HCT116 (cell line): ENCODE data around the gene ANAPC4. TPM values are rescaled to one million over a fixed set of nuclear protein-coding genes. Genes with fewer than 3 reads are reported as not detected.

Source experiments
- ATAC-seq: fragments of 200-7000 bp; cut with Tn5 transposase; 2 replicates; pipeline ENCODE4 v1.9.1; 2020; ENCODE audit warnings: mild to moderate bottlenecking, moderate library complexity
- BruUV-seq: library from RNA; stranded (reverse); fragments of 400-500 nt; replicated peaks from 2 replicates; lab custom pipeline; 2021; lab: Mats Ljungman, UMichigan
- CTCF ChIA-PET: fragments of 300-600 bp; sonication (Branson Sonifier 250); formaldehyde crosslinking; loops from one replicate; lab custom pipeline; 2021; ENCODE audit warnings: antibody characterized with exemption; lab: Charles Lee
- POLR2A ChIA-PET: fragments of 300-600, 350-600 bp; sonication (Branson Sonifier 250); formaldehyde crosslinking; loops from one replicate; lab custom pipeline; 2021; ENCODE audit warnings: antibody characterized with exemption; lab: Charles Lee
- RAD21 ChIA-PET, 2 experiments: fragments of 300-600 bp; sonication (Branson Sonifier 250); formaldehyde crosslinking; loops; one replicate each; lab custom pipeline; 2023; ENCODE audit warnings: low total read pairs in 2 of 2; ENCODE audit not compliant: uncharacterized antibody in 2 of 2, unreplicated experiment in 2 of 2, low non-redundant PET in 1 of 2; lab: Charles Lee
- DNase-seq: peaks from one replicate; pipeline ENCODE4 v3.0.0-alpha.2; 2010; ENCODE audit warnings: low read depth, low spot score
- H2AFZ ChIP-seq: fragments of 200-600 bp; shearing (Covaris generic), sonication (generic); 2 replicates; pipeline ENCODE4 v1.6.1; 2017; ENCODE audit warnings: low read depth, mixed run types, mixed read lengths, antibody characterized with exemption, low read length; ENCODE audit not compliant: poor library complexity, severe bottlenecking
- H3K27ac ChIP-seq: 2 replicates; pipeline ENCODE4 v1.5.1; 2012; ENCODE audit warnings: low read depth, low read length
- H3K27me3 ChIP-seq: fragments of 200-600 bp; sonication (generic); 2 replicates; pipeline ENCODE4 v1.6.1; 2016; ENCODE audit warnings: mixed run types, low read length, mixed read lengths; ENCODE audit not compliant: insufficient read depth
- H3K36me3 ChIP-seq, 2 experiments: fragments of 200-500 bp in 1 of 2; fragments of 200-600 bp in 1 of 2; sonication (Bioruptor generic) in 1 of 2; sonication (generic) in 1 of 2; 2 replicates each; pipeline versions ENCODE4 v1.5.1 to v1.6.1; 2014 to 2016; ENCODE audit warnings: low read length in 2 of 2, inconsistent platforms in 1 of 2, mixed read lengths in 1 of 2, mixed run types in 1 of 2; ENCODE audit not compliant: insufficient read depth in 2 of 2, control insufficient read depth in 1 of 2
- H3K4me1 ChIP-seq, 2 experiments: fragments of 200-600 bp in 1 of 2; sonication (generic) in 1 of 2; 2 replicates each; pipeline versions ENCODE4 v1.5.1 to v1.6.1; 2012 to 2017; ENCODE audit warnings: low read length in 2 of 2, inconsistent platforms in 1 of 2, mild to moderate bottlenecking in 1 of 2, mixed read lengths in 1 of 2, mixed run types in 1 of 2, moderate library complexity in 1 of 2; ENCODE audit not compliant: insufficient read depth in 2 of 2, control insufficient read depth in 1 of 2
- H3K4me2 ChIP-seq: fragments of 200-600 bp; sonication (generic); 2 replicates; pipeline ENCODE4 v1.6.1; 2017; ENCODE audit warnings: mixed run types, low read length, mixed read lengths
- H3K4me3 ChIP-seq, 2 experiments: fragments of 200-600 bp in 1 of 2; sonication (generic) in 1 of 2; replicated peaks in 1 of 2; 2 replicates each; pipeline ENCODE4 v1.5.1; 2011 to 2016; ENCODE audit warnings: low read length in 2 of 2, control low read depth in 1 of 2, low read depth in 1 of 2, mild to moderate bottlenecking in 1 of 2, mixed read lengths in 1 of 2, mixed run types in 1 of 2
- H3K79me2 ChIP-seq: fragments of 200-600 bp; sonication (generic); 2 replicates; pipeline ENCODE4 v1.6.1; 2017; ENCODE audit warnings: mild to moderate bottlenecking, mixed run types, low read length, moderate library complexity, mixed read lengths; ENCODE audit not compliant: insufficient read depth
- H3K9ac ChIP-seq: fragments of 200-600 bp; sonication (generic); 2 replicates; pipeline ENCODE4 v1.6.1; 2016; ENCODE audit warnings: low read length, mixed read lengths
- H3K9me2 ChIP-seq: fragments of 200-600 bp; sonication (generic), shearing (Covaris generic); 2 replicates; pipeline ENCODE4 v1.6.1; 2017; ENCODE audit warnings: mixed run types, mild to moderate bottlenecking, moderate library complexity; ENCODE audit not compliant: insufficient read depth
- H3K9me3 ChIP-seq, 2 experiments: fragments of 200-500 bp in 1 of 2; fragments of 200-600 bp in 1 of 2; sonication (Bioruptor generic) in 1 of 2; sonication (generic) in 1 of 2; 2 replicates each; pipeline ENCODE4 v1.6.1; 2014 to 2017; ENCODE audit warnings: low read length in 2 of 2, mixed read lengths in 2 of 2, inconsistent platforms in 1 of 2, low read depth in 1 of 2, mild to moderate bottlenecking in 1 of 2, mixed run types in 1 of 2, moderate library complexity in 1 of 2; ENCODE audit not compliant: control insufficient read depth in 1 of 2, insufficient read depth in 1 of 2
- H4K20me1 ChIP-seq: fragments of 200-600 bp; sonication (generic), shearing (Covaris generic); 2 replicates; pipeline ENCODE4 v1.6.1; 2017; ENCODE audit warnings: mixed run types, mild to moderate bottlenecking, moderate library complexity; ENCODE audit not compliant: insufficient read depth
- ATF3 ChIP-seq: IDR thresholded peaks from 2 replicates; pipeline ENCODE4 v1.6.1; 2012
- CBX3 ChIP-seq: IDR thresholded peaks from 2 replicates; pipeline ENCODE4 v1.6.1; 2012; ENCODE audit warnings: low read depth
- CEBPB ChIP-seq: IDR thresholded peaks from 2 replicates; pipeline ENCODE4 v1.6.1; 2012; ENCODE audit warnings: low read depth
- EGR1 ChIP-seq: IDR thresholded peaks from 2 replicates; pipeline ENCODE4 v1.6.1; 2012; ENCODE audit warnings: low read depth
- ELF1 ChIP-seq: IDR thresholded peaks from 2 replicates; pipeline ENCODE4 v1.6.1; 2012; ENCODE audit warnings: low read depth, borderline replicate concordance
- FOSL1 ChIP-seq: IDR thresholded peaks from 2 replicates; pipeline ENCODE4 v1.6.1; 2012; ENCODE audit warnings: low read depth
- RAD21 ChIP-seq: IDR thresholded peaks from 2 replicates; pipeline ENCODE4 v1.6.1; 2012; ENCODE audit warnings: low read depth, mild to moderate bottlenecking
- REST ChIP-seq: IDR thresholded peaks from 2 replicates; pipeline ENCODE4 v1.6.1; 2012; ENCODE audit warnings: low read depth
- SP1 ChIP-seq: IDR thresholded peaks from 2 replicates; pipeline ENCODE4 v1.6.1; 2012; ENCODE audit warnings: low read depth
- SRF ChIP-seq: IDR thresholded peaks from 2 replicates; pipeline ENCODE4 v1.6.1; 2012; ENCODE audit warnings: low read depth
- YY1 ChIP-seq: IDR thresholded peaks from 2 replicates; pipeline ENCODE4 v1.6.1; 2011; ENCODE audit warnings: low read length, low read depth, moderate library complexity, mild to moderate bottlenecking; ENCODE audit not compliant: insufficient replicate concordance; ENCODE audit errors: extremely low read depth
- ZBTB33 ChIP-seq: IDR thresholded peaks from 2 replicates; pipeline ENCODE4 v1.6.1; 2011; ENCODE audit warnings: mild to moderate bottlenecking, low read length, moderate library complexity; ENCODE audit not compliant: insufficient replicate concordance; ENCODE audit errors: extremely low read depth
- ZFX ChIP-seq: fragments of 450-650 bp; IDR thresholded peaks from 2 replicates; pipeline ENCODE4 v1.6.1; 2017
- intact Hi-C: fragments of 100-400 bp; cut with micrococcal nuclease; formaldehyde crosslinking; loops from 2 replicates; pipeline ENCODE4 v1.10.0; 2022
- total RNA-seq: library from RNA; stranded (reverse); gene quantifications from one replicate; pipeline ENCODE4 v1.2.1, GENCODE V29; 2021; ENCODE audit not compliant: unreplicated experiment

The ANAPC4 gene
- total RNA-seq, 1 experiment from 2014 or later = 29.2 TPM

GRCh38 chr4:25343671-25344070 is 33.4 kb upstream of the ANAPC4 start (continued):
- TF ChIP-seq SRF (no peak), ZFX (no peak), ATF3 (no peak), YY1 (no peak), SP1 (no peak), EGR1 (no peak), RAD21 (no peak), ELF1 (no peak)
- TF ChIP-seq, all 23 proteins: peak for 0

- CTCF ChIA-PET = interaction anchor here (1.1 kb wide), 1 partner anchor 33 kb away, joined by 5 read pairs; the partner anchor contains the start of gene ZCCHC4
- H3K4me1 ChIP-seq = 0 out of 4 replicates have a peak, but pooled peaks cover 0 to 2% of the 10 kb centered on the region in 2 experiments
- no peak overlapping the region for H3K27ac ChIP-seq
- H4K20me1 ChIP-seq = no peaks in the 10 kb centered on the region
- no peaks in the 10 kb centered on the region for H3K9me3 ChIP-seq
- H3K9me2 ChIP-seq = no peaks in the 10 kb centered on the region
- POLR2A ChIA-PET = no interaction called here
- RAD21 ChIA-PET = no interaction called here
- 0 out of 2 replicates have a peak, but pooled peaks cover 7% of the 10 kb centered on the region for H3K79me2 ChIP-seq
- TF ChIP-seq CBX3 (no peak), CEBPB (no peak), SRF (no peak), RAD21 (no peak), FOSL1 (no peak), YY1 (no peak), REST (no peak), ZBTB33 (no peak)
- intact Hi-C loops = no loop called here
- H2AFZ ChIP-seq = no peak overlapping the region
- BruUV-seq = no TSS peak
- no peak for DNase-seq
- no peak overlapping the region for H3K9ac ChIP-seq
- H3K4me2 ChIP-seq = no peak overlapping the region
- ATAC-seq = no peak
- no peak overlapping the region for H3K4me3 ChIP-seq
- H3K27me3 ChIP-seq = no peaks in the 10 kb centered on the region
- no peaks in the 10 kb centered on the region for H3K36me3 ChIP-seq
These were observed 31.3 kb upstream of the ANAPC4 start for GRCh38 chr4:25345744-25346143.
